Stimulated activated CD4-positive, alpha-beta T cell treated with anti-CD3 and anti-CD28 coated beads, Interleukin-4, amount 100 ng/mL, for 24 hours (primary cell): ENCODE measurements around the gene CDRT4.
"Not testable (repeated sequence)": the region's sequence is repeated elsewhere in the genome, so short reads cannot be mapped to it uniquely, and the experiment has no call there.

Source experiments
- DNase-seq: peaks from one replicate; pipeline ENCODE4 v3.0.0-alpha.2; 2020

Gene CDRT4

GRCh38 chr17:15456972-15457722 lies 10.3 kb downstream of the CDRT4 start:
- DNase-seq = no peak

- DNase-seq = no peak
These were observed 10.9 kb downstream of the CDRT4 start for GRCh38 chr17:15456496-15456895.

- DNase-seq = no peak
These were observed 13.1 kb downstream of the CDRT4 start for GRCh38 chr17:15454346-15454745.

- no peak for DNase-seq
These were observed 13.6 kb downstream of the CDRT4 start for GRCh38 chr17:15453782-15454181.

- DNase-seq = no peak
These were observed 14.2 kb downstream of the CDRT4 start for GRCh38 chr17:15453246-15453645.

- DNase-seq = no peak
These were observed 14.7 kb downstream of the CDRT4 start for GRCh38 chr17:15452746-15453145.

- no peak for DNase-seq
These were observed 15.7 kb downstream of the CDRT4 start for GRCh38 chr17:15451680-15452079.

- DNase-seq = no peak
These were observed 18.9 kb downstream of the CDRT4 start for GRCh38 chr17:15448580-15448956.

GRCh38 chr17:15447928-15448579 lies 19.4 kb downstream of the CDRT4 start:
- no peak for DNase-seq

GRCh38 chr17:15446036-15446435 lies 21.4 kb downstream of the CDRT4 start:
- DNase-seq = no peak

GRCh38 chr17:15444805-15445204 lies 22.6 kb downstream of the CDRT4 start:
- no peak for DNase-seq

GRCh38 chr17:15442311-15443180 lies 24.9 kb downstream of the CDRT4 start:
- no peak for DNase-seq

- no peak for DNase-seq
These were observed 26.1 kb downstream of the CDRT4 start for GRCh38 chr17:15441315-15441714.

- no peak for DNase-seq
These were observed 27.1 kb downstream of the CDRT4 start for GRCh38 chr17:15440347-15440746.

GRCh38 chr17:15439205-15439985 lies 28.0 kb downstream of the CDRT4 start:
- DNase-seq = not testable (repeated sequence)

GRCh38 chr17:15438491-15439105 lies 28.8 kb downstream of the CDRT4 start:
- no peak for DNase-seq

GRCh38 chr17:15437303-15437635 lies 30.2 kb downstream of the CDRT4 start:
- no peak for DNase-seq

- DNase-seq = peak; percentile 4
These were observed 30.7 kb downstream of the CDRT4 start for GRCh38 chr17:15436473-15437302.

- DNase-seq = no peak
These were observed 32.5 kb downstream of the CDRT4 start for GRCh38 chr17:15434956-15435355.

- DNase-seq = no peak
These were observed 34.4 kb downstream of the CDRT4 start for GRCh38 chr17:15432807-15433611.

- DNase-seq = no peak
These were observed 35.7 kb downstream of the CDRT4 start for GRCh38 chr17:15431766-15432165.
